ENCODE data around the gene SLF2.

Gene SLF2

GRCh38 chr10:100873827-100874326 is 38.9 kb upstream of the SLF2 start:
- no peak overlapping the region for H3K4me3 ChIP-seq (ENCODE audit: low read depth, low read length)
- TF ChIP-seq CTCF (IDR thresholded peaks at IDR 0.05; ENCODE audit: low read depth, low read length) = no peak

- no peak overlapping the region for H3K4me3 ChIP-seq (ENCODE audit: low read depth, low read length)
- no peak for TF ChIP-seq CTCF (IDR thresholded peaks at IDR 0.05; ENCODE audit: low read depth, low read length)
Measured at GRCh38 chr10:100874702-100875483, 37.9 kb upstream of the SLF2 start.

- H3K4me3 ChIP-seq (ENCODE audit: low read depth, low read length) = no peak overlapping the region
- TF ChIP-seq CTCF (IDR thresholded peaks at IDR 0.05; ENCODE audit: low read depth, low read length) = no peak
Measured at GRCh38 chr10:100875484-100876166, 37.1 kb upstream of the SLF2 start.

GRCh38 chr10:100876585-100877460 is 35.9 kb upstream of the SLF2 start:
- no peak overlapping the region for H3K4me3 ChIP-seq (ENCODE audit: low read depth, low read length)
- no peak for TF ChIP-seq CTCF (IDR thresholded peaks at IDR 0.05; ENCODE audit: low read depth, low read length)

GRCh38 chr10:100877461-100877850 is 35.3 kb upstream of the SLF2 start:
- H3K4me3 ChIP-seq (ENCODE audit: low read depth, low read length) = no peak overlapping the region
- no peak for TF ChIP-seq CTCF (IDR thresholded peaks at IDR 0.05; ENCODE audit: low read depth, low read length)

GRCh38 chr10:100878291-100878910 is 34.4 kb upstream of the SLF2 start:
- no peak overlapping the region for H3K4me3 ChIP-seq (ENCODE audit: low read depth, low read length)
- TF ChIP-seq CTCF (IDR thresholded peaks at IDR 0.05; ENCODE audit: low read depth, low read length) = peak; percentile 81
